HG02885 (cell line): Measurements from ENCODE around the gene ABHD17A.
"Not testable (repeated sequence)": the region's sequence is repeated elsewhere in the genome, so short reads cannot be mapped to it uniquely, and the experiment has no call there.

Source experiments
- ATAC-seq: cut with Tn5 transposase; IDR thresholded peaks from one replicate; pipeline ENCODE4 v1.9.1; 2021; ENCODE audit warnings: mild to moderate bottlenecking; ENCODE audit not compliant: unreplicated experiment, poor library complexity

The ABHD17A gene

DNA sequence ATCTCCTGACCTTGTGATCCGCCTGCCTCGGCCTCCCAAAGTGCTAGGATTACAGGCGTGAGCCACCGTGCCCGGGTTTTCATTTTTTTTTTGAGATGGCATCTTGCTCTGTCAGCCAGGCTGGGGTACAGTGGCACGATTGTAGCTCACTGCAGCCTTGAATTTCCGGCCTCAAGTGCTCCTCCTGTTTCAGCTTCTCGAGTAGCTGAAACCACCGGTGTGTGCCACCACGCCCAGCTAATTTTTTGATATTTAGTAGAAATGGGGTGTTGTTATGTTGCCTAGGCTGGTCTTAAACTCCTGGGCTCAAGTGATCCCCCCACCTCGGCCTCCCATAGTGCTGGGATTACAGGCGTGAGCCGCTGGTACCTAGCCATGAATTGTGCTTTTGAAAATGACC lies 25.8 kb upstream of the ABHD17A start:
- no peak for ATAC-seq

DNA sequence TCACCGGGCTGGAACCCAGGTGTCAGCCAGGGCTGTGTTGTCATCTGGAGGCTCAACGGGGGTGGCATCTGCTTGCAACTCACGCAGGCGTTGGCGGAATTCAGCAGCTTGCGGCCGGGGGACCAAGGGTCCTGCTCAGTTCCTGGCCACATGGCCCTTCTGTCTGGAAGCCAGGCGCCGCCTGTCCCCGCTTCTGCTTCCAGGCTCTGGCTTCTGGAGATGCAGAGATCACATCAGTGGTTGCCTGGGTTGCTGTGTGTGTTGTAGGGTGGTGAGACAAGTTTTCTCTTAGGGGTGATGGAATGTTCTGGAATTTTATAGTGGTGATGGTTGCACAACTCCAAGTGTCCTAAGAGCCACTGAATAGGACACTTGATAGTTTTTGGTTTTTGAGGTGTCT lies 24.9 kb upstream of the ABHD17A start:
- no peak for ATAC-seq

DNA sequence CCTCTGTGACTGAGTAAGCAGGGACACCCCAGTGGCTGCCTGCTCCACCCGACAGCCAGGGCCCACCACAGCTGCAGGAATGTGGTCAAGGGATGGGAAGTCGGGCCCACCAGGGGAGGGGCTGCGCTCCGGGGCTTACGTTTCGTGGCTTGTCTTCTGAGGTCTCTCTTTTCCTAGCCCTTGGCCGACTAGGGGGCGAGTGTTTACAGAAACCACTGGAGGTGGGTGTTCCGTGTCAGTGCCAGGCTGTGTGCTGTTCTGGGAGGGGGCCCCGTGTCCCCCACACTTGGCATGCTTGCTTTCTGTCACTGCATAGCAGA lies 24.4 kb upstream of the ABHD17A start:
- ATAC-seq = no peak

DNA sequence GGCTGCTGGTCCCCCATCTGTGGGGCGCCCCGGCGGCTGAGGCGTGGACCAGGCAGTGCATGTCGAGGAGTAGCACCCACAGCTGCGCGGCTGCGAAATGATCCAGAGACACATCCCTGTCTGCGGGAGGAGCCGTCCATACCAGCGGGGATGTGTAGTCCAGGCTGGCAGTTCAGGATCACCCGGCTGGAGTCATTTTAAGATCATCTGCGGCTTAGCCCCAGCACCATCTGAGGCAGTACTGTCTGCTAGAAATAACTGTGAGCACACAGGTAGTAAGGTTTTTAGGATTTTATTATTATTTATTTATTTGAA lies 23.0 kb upstream of the ABHD17A start:
- ATAC-seq = no peak

DNA sequence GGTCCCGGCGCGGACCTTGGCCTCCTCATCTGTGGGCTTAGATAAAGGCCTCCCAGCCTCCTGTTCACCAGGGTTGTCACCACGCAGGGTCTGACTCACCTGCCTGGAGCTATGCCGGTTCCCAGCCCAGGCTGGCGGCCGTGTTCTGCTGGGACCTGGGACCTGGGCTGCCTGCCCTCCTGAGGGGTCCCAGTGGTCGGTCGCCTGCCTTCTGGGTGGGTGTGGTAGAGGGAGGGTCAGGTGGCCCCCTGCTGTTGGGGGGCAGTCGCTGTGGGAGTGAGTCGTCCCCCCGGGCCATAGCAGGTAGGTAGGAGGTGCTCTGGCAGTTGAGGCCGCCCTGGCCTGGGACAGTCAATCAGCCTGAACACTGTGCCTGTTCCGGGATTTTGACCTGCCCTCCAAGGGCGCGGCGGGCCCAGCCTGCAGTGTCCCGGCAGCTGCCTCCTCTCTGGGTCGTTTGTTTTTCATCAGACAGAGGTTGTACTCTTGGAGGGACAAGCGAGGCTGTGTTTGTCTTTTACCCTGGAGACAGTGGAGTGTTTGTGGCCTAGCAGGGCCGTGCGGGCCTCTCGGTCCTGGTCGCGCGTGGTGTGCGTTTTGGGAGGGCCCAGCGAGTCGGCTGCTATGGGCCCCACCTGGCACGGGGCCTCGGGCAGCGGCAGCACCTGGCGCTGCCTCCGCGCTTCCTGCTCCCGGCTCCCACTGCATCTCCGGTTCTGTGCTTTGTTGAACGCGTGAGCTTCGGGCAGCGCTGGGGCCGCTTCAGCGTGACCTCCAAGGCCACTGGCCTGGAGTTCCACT lies 22.5 kb upstream of the ABHD17A start:
- no peak for ATAC-seq

DNA sequence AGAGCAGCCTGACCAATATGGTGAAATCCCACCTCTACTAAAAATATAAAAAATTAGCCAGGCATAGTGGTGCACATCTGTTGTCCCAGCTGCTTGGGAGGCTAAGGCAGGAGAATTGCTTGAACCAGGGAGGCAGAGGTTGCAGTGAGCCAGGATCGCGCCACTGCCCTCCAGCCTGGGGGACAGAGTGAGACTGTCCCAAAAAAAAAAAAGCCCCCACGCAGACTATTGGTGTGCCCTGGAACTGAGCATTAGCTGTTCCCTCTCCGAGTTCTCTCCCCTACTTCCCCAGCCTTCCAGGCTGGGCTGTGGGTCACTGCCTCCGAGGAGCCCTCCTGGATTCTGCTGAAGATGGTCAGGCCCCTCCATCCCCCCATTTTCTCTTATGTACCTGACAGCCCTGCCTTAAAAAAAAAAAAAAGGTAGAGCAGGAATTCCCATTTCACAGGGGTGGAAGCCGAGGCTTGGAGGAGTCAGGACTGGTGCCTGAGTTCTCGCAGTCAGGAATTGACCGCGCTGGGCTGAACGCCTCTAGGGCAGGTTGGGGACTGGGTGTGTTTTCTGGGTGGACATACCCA lies 21.8 kb upstream of the ABHD17A start:
- ATAC-seq = no peak

DNA sequence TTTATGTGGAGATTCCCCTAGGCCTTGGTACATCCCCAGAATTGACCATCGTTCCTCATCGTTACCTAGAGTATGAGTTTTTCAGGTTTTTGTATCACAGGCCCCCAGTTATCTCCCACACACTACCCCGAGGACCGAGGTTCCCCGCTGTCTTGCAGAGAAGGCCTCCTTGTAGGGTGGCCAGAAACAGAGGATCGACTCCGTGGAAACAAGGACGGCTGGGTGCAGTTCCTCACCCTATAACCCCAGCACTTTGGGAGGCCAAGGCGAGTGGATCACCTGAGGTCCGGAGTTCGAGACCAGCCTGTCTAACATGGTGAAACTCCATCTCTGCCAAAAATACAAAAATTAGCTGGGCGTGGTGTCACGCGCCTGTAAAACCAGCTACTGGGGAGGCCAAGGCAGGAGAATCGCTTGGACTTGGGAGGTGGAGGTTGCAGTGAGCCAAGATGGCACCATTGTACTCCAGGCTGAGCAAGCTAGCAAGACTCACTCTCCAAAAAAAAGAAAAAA lies 20.6 kb upstream of the ABHD17A start:
- ATAC-seq = no peak

DNA sequence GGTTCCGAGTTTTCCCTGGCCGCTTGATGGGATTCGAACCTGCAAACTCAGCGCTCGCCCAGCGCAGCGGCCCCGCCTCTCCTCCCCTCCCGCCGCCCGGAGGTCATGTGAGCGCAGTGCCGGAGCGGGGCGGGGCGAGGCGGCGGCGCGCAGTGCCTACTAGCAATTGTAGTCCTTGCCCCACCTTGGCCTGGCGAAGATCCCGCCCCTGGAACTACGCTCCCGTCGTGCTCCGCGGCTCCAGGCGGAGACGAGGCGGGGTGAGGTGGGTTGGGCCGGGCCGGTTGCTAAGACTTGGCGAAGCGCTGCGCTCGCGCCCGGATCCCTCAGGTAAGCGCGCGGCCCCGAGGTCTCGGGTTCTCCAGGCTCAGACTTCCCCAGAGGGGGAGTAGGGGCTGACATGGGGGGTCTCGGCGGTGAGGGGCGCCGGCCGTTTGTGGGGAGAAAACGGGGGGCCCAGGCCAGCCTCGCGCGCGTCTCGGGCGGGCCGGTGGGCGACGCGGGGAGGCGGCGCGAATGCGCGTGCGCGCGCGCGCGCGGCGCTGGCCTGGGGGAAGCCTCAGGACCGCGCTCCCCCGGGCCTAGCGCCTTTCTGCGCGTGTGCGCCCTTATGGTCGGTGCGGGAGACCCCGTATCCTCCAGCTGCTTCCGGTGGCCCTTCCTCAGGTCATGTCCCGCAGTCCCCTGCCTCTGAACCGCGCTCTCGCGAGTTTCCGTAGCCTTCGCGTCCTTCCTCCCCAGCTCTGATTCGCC lies 20.0 kb upstream of the ABHD17A start, which contains the start of the genes ADAT3 and SCAMP4:
TSS of gene ADAT3 (plus strand) at position 290 of the 753 bp plus-strand sequence. CDS start 6,649 bp downstream, outside the sequence.
TSS of gene SCAMP4 (plus strand) at position 290 of the 753 bp plus-strand sequence. CDS start 9,621 bp downstream, outside the sequence.
- ATAC-seq = peak; percentile 88

DNA sequence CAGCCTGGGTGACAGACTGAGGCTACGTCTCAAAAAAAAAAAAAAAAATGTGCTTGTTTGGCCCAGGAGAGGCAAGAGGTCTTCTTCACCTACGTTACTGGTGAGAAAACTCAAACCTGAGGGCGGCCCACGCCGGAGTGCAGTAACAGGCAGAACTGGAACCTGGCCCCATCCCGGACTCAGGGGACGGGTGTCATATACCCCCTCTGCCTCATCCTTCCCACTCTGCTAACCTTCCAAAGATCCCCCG lies 19.5 kb upstream of the ABHD17A start:
- no peak for ATAC-seq

DNA sequence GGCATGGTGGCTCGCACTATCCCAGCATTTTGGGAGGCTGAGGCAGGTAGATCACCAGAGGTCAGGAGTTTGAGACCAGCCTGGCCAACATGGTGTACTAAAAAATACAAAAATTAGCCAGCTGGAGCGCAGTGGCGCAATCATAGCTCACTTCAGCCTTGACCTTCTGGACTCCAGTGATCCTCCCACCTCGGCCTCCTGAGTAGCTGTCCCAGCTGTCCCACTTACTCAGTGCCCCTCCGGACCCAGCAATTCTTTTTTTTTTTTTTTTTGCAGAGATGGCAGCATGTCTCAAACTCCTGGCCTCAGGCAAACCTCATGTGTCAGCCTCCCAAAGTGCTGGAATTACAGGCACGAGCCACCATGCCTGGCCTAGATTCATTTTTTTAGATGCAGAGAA lies 17.6 kb upstream of the ABHD17A start:
- no peak for ATAC-seq

DNA sequence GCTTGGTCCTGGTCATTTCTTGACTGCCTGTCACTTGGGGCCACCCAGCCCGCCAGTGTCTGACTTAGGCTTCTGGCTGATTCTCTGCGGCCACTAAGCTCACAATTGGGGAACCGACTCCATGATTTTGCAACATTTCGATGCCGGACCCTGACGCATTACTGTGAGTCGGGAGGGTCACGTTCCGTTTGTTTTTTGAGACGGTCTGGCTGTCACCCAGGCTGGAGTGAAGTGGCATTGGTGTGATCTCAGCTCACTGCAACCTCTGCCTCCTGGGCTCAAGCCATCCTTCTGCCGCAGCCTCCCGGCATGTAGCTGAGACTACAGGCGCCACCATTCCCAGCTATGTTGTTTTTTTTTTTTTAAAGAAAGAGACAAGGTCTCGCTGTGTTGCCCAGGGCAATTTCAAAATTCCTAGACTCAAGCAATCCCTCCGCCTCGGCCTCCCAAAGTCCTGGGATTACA lies 16.7 kb upstream of the ABHD17A start:
- ATAC-seq = no peak

DNA sequence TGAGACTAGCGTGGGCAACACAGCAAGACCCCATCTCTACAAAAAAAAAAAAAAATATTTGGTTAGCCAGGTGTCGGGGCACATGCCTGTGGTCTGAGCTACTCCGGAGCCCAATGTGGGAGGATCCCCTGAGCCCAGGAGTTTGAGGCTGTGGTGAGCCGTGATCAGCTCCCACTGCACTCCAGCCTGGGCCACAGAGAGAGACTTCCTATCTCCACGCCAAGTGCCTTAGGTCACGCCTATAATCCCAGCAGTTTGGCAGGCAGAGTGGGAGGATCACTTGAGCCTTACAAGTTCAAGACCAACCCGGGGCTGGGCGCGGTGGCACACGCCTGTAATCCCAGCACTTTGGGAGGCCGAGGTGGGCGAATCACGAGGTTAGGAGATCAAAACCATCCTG lies 11.2 kb upstream of the ABHD17A start:
- ATAC-seq = no peak

DNA sequence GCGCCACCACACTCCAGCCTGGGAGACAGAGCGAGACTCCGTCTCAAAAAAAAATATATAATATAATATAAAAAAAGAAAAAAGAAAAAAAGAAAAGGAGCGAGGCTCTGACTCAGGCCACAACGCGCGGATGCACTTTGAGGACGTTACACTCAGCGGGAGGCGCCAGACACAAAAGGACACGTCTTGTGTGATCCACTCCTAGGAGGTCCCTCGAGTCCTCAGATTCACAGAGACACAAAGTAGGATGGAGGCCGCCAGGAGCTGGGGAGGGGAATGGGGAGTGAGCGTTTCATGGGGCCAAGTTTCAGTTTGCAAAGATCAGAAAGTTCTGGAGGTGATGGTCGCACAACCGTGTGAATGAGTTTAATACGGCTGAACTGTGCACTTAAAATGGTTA lies 8.5 kb upstream of the ABHD17A start:
- no peak for ATAC-seq

DNA sequence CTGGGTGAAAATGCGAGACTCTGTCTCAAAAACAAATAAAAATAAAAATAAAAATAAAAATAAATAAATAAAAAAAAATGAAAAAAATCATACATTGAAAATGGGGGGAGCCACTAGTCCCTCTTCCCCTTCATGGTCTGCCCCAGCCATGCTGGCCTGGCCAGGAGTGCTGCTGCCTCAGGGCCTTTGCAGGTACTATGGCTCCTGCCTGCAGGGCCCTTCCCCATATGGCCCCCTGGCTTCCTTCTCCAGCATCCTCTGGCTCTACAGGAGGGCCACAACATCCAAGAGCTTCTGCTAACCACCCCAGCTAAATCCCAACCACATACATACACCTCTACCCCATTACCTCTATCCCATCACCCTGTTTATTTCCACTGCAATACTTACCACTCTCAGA lies 4.6 kb upstream of the ABHD17A start:
- no peak for ATAC-seq

DNA sequence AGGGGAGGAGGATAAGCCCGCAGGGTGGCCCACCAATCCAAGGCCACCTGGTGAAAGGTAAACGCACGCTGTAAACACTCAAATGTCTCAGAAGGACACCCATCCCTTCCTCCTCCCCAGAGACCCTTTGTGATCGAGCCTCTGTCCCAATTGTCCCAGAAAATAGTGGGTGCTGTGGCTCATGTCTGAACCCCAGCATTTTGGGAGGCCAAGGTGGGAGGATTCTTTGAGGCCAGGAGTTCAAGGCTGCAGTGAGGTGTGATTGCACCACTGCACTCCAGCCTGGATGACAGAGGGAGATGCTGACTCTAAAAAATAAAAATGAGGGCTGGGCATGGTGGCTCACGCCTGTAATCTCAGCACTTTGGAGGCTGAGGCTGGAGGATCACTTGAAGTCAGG lies 3.1 kb upstream of the ABHD17A start:
- no peak for ATAC-seq

DNA sequence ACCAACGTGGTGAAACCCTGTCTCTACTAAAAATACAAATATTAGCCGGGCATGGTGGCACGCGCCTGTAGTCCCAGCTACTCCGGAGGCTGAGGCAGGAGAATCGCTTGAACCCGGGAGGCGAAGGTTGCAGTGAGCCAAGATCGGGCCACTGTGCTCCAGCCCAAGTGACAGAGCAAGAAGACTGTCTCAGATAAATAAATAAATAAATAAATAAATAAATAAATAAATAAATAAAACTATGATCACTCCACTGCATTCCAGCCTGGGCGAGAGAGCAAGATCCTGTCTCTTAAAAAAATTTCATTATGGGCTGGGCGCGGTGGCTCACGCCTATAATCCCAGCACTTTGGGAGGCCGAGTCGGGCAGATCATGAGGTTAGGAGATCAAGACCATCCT lies 1.1 kb upstream of the ABHD17A start:
- not testable (repeated sequence) for ATAC-seq

DNA sequence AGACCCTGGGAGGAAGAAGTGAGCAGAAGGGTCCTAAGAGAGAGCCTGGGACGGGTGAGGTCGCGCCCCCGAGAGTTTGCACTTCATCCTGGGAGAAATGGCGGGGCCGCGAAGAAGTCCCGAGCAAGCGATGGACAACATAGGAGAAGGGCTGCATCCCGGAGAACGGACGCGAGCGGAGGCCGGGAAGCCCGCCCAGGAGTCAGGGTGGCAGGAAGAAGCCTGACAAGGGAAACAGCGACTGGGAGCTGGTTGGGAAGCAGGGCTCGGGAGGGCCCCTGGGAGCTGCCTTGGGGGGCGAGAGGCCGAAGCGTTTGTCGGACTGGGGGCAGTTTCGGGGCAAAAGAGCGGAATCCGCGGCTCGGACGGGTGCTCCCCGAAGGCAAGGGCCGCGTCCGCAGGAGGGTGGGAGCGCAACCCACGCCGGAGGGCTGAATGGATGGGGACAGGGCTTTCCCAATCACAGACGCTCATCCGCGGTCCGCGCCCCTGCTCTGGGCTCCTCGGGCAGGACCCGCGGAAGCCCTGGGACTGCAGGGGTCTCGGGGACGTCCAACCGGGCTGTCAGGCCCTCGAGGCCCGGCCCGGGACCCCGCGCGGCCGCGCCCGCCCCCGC lies 469 bp downstream of the ABHD17A start:
- ATAC-seq = peak; percentile 20

DNA sequence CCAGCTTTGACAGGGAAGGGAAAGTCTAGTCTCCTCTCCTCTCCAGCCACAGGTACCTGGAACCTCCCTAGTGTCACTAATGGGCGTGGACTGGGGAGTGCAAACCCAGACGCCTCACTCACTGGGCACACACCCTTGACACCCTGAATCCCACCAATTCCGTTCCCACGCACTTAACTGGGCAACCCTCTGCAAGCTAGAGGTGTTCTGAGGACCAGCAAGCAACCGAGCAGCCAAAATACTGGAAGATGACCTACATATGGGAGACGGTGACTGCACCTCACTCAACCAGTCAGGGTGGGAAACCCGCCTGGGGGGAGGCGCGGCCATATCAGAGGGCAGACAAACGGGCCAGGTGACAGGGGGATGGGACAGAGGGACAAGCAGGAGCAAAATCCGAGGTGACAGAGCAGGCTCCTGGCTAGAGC lies 991 bp downstream of the ABHD17A start:
- no peak for ATAC-seq

DNA sequence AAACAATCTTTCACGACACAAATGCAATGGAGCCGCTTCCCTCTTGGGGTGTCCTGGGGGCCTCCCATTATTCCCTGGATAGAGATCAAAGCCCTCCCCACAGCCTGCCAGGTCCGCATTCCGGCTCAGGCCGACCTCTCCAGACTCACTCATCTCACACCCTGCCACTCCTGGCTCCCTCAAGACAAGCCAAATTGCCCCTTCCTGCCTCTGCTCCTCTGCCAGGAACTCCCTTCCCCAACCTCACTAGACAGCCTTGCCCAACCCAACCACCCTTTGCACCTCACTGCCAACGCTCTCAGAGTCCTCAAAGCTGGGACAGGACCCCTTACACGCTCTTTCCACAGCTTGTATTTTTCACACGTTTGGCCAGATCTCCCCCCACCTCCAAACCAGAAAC lies 1.5 kb downstream of the ABHD17A start:
- no peak for ATAC-seq

DNA sequence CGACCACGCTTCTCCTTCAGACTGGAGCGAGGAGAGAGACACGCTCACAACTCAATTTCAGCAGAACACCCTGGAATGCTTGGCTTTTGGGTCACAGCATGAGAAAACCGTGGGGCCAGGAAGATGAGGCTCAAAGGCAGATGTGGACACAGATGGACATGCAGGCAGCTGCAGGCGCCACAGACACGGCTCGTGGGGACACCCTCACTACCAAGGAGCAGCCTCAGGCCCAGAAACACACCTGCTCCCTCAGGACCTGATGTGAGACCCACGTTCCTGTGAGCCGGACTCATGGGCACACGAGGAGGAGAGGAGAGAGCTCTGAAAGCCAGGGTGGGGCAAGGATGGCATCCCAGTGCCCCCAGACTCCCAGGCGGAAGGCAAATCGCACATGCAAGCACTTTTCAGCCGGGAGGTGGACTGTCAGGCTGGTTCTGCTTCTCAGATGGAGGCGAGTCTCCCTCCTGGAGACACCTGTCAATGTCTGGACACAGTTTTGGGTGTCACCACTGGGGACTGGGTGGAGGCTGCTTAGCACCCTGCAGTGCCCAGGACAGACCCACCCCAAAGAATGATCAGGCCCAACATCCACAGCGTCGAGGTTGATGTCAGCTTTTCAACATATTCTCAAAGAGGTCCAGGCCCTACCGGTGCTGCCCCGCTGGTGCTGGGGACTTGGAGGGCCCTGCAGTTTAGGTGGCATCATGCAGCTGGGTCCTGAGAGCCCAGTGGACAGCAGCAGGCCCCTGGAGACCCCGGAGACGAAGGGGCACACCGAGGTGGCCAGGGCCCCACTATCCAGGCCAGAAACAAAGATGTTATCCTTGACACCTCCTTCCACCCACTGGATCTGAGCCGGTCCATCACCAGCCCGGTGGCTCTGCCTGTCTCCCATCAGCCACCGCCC lies 2.3 kb downstream of the ABHD17A start:
- no peak for ATAC-seq
